Panc1 (cell line): ENCODE results near the gene CYRIA.

Source experiments
- CTCF ChIP-seq: fragments of 450-650 bp; IDR thresholded peaks from 2 replicates; pipeline ENCODE4 v1.5.1; 2017; ENCODE audit warnings: mild to moderate bottlenecking
- POLR2AphosphoS5 ChIP-seq: IDR thresholded peaks from 2 replicates; pipeline ENCODE4 v1.6.1; 2012; ENCODE audit warnings: mild to moderate bottlenecking, low read depth, low read length, moderate library complexity
- REST ChIP-seq, 2 experiments: IDR thresholded peaks; 2 replicates each; pipeline ENCODE4 v1.6.1; 2011 to 2012; ENCODE audit warnings: low read depth in 2 of 2, control low read depth in 1 of 2, low read length in 1 of 2, mild to moderate bottlenecking in 1 of 2, moderate library complexity in 1 of 2; ENCODE audit not compliant: insufficient read depth in 1 of 2
- SIN3A ChIP-seq: IDR thresholded peaks from 2 replicates; pipeline ENCODE4 v1.6.1; 2012; ENCODE audit warnings: low read depth, mild to moderate bottlenecking, low read length, moderate library complexity, borderline replicate concordance; ENCODE audit not compliant: insufficient read depth
- TCF7L2 ChIP-seq: IDR thresholded peaks from 2 replicates; pipeline ENCODE4 v1.6.1; 2011; ENCODE audit warnings: mild to moderate bottlenecking, low read depth, low read length, inconsistent platforms

- TF ChIP-seq CTCF (no peak), SIN3A (no peak), REST (IDR thresholded peaks at IDR 0.05; ENCODE audit: insufficient read depth in 1 of 2, low read depth in 2 of 2, low read length in 1 of 2) (no peak), POLR2AphosphoS5 (no peak), TCF7L2 (no peak)
These were observed 10.2 kb downstream of the CYRIA start for GRCh38 chr2:16655445-16655837.
